GM10248 (cell line): ENCODE results near the gene OXCT2.

ENCODE experiments used
- CTCF ChIA-PET: fragments of 300-600 bp; sonication (Branson Sonifier 250); formaldehyde crosslinking; extraction: SDS; loops from one replicate; lab custom pipeline; 2021; ENCODE audit warnings: antibody characterized with exemption; lab: Yijun Ruan, JAX
- POLR2A ChIA-PET: fragments of 350-650 bp; sonication (Branson Sonifier 250); formaldehyde crosslinking; extraction: SDS; loops from one replicate; lab custom pipeline; 2020; ENCODE audit warnings: antibody characterized with exemption; lab: Yijun Ruan, JAX
- DNase-seq: peaks from one replicate; pipeline ENCODE4 v3.0.0; 2012; ENCODE audit errors: extremely low spot score
- CTCF ChIP-seq: IDR thresholded peaks from 2 replicates; pipeline ENCODE4 v1.5.1; 2012; ENCODE audit warnings: mild to moderate bottlenecking, low read depth; ENCODE audit errors: extremely low read depth, missing control alignments, control extremely low read depth

OXCT2 gene

GRCh38 chr1:39808784-39809517 lies 37.8 kb upstream of the OXCT2 start:
- no peak for TF ChIP-seq CTCF
- CTCF ChIA-PET = no interaction called here
- no peak for DNase-seq
- POLR2A ChIA-PET = no interaction called here

DNA sequence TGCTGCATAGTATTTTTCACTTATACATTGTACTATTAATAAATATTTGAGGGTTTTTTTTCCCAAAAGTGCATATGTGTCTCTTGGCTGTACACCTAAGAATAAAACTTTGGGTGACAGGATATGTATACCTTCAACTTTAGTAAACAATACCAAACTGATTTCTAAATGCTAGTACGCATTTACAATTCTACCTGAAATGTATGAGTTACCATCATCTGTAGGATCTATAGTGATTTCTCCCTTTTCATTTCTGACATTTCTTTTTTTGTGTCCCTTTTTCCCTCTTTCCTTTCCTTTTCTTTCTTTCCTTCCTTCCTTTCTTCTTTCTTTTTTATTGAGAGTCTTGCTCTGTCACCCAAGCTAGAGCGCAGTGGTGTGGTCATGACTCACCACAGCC lies 34.2 kb upstream of the OXCT2 start:
- ChIA-PET POLR2A (no interaction called here), CTCF (interaction anchor here (1.2 to 1.7 kb wide), 3 partner anchors 12 to 97 kb away, joined by 3 to 4 read pairs (median 3); no protein-coding TSS in a partner anchor)
- no peak for TF ChIP-seq CTCF
- no peak for DNase-seq

- ChIA-PET CTCF (interaction anchor here (0.7 kb wide), 1 partner anchor 19 kb away, joined by 3 read pairs; no protein-coding TSS in a partner anchor), POLR2A (interaction anchor here (0.6 to 0.7 kb wide), 2 partner anchors 19 to 108 kb away, joined by 4 read pairs; no protein-coding TSS in a partner anchor)
- DNase-seq = no peak
- no peak for TF ChIP-seq CTCF
Measured at GRCh38 chr1:39802496-39803260, 31.5 kb upstream of the OXCT2 start.

DNA sequence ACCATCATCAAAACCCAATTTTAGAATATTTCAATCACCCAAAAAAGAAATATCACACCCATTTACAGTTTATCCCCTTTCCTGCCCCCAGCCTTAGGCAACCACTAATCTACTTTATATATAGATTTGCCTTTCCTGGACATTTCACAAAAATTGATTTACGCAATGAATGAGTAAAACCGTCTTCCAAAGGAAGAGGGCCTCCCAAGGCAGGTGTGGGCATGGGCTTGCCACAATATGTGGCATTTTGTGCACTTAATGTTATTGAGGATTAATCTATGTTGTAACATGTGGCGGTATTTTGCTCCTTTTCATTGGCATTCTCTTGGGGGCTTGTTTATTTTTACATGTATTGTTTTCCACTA lies 29.3 kb upstream of the OXCT2 start:
- TF ChIP-seq CTCF = no peak

DNA sequence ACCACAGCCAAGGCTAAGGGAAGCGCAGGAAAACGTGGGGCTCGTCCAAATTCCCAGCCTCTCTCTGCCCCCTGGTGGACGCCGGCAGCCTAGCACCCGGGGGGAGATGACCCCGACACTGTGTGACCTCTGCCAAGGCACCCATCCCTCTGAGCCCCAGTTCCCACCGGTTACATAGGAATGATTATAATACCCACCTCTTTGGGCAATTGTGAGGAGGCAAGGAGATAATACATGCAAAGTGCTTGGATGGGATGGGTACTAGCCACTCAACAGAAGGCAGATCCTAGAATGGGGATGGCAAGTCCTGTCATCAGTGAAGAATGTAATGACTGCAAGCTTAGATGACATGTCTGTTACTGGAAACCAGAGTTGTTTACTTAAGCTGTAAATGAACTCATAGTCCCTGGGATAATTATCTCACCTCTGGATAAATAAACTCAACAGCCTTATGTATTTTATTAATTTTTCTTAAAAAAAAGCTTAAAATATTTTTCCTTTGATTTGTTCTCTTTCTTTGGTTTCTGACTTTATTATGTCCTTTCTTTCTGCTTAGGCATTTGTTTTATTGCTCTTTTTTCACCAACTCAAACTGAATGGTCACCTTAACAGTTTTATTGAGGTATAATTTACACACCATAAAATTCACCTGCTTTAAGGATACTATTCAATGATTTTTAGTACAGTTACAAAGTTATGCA lies 28.8 kb upstream of the OXCT2 start:
- POLR2A ChIA-PET = no interaction called here
- DNase-seq = peak; percentile 73
- CTCF ChIA-PET = interaction anchor here (0.6 to 5.4 kb wide), 53 partner anchors 10 to 972 kb away, joined by 3 to 52 read pairs (median 4); partner anchors contain the start of genes BMP8B, MYCL, PPIE and TRIT1
- peak; percentile 86 for TF ChIP-seq CTCF

More for the DNA sequence above, 29.3 kb upstream of the OXCT2 start:
- no peak for DNase-seq
- CTCF ChIA-PET = interaction anchor here (0.6 to 5.4 kb wide), 36 partner anchors 11 to 702 kb away, joined by 3 to 52 read pairs (median 4); partner anchors contain the start of genes BMP8B, MYCL and PPIE
- POLR2A ChIA-PET = no interaction called here
